SU-DHL-6 (cell line): Measurements from ENCODE around the gene FKRP.

Source experiments
- CTCF ChIP-seq: fragments of 200-600 bp; sonication (generic); IDR thresholded peaks from one replicate; pipeline ENCODE4 v1.5.1; 2017; ENCODE audit warnings: antibody characterized with exemption, mild to moderate bottlenecking, low read length, moderate library complexity; ENCODE audit not compliant: insufficient read depth, poor library complexity, severe bottlenecking
- EZH2phosphoT487 ChIP-seq: fragments of 200-600 bp; sonication (generic), shearing (Covaris generic); conservative IDR thresholded peaks from 2 replicates; pipeline ENCODE4 v1.6.1; 2018; ENCODE audit warnings: mild to moderate bottlenecking, antibody characterized with exemption, low read length, moderate library complexity, mixed read lengths

- TF ChIP-seq CTCF (no peak), EZH2phosphoT487 (no peak)
These were observed 23.3 kb upstream of the FKRP start for GRCh38 chr19:46722421-46723022.
